ENCODE results near the gene UBL5.

GRCh38 chr19:9789066-9789465, 38.7 kb upstream of the UBL5 start:
- TF ChIP-seq EZH2 (IDR thresholded peaks at IDR 0.05; ENCODE audit: borderline replicate concordance, insufficient read depth, low read length, poor library complexity, severe bottlenecking) (no peak), REST (IDR thresholded peaks at IDR 0.05; ENCODE audit: borderline replicate concordance) (no peak), CTCF (IDR thresholded peaks at IDR 0.05; ENCODE audit: poor library complexity, severe bottlenecking) (no peak)
